ENCODE measurements around the gene NPFF.

The NPFF gene

GRCh38 chr12:53464685-53465418 is 42.4 kb downstream of the NPFF start:
- peaks cover 52% of the 10 kb centered on the region for H4K20me1 ChIP-seq (ENCODE audit: insufficient read depth)
- no peaks in the 10 kb centered on the region for H3K27me3 ChIP-seq (ENCODE audit: insufficient read depth, low read depth)
- H3K4me1 ChIP-seq (ENCODE audit: low read depth, poor library complexity, severe bottlenecking) = peaks cover 100% of the 10 kb centered on the region
- H3K79me2 ChIP-seq (ENCODE audit: insufficient read depth, low read depth) = peaks cover 97% of the 10 kb centered on the region
- peak overlapping the region; percentile 77 for H3K4me2 ChIP-seq
- no peak overlapping the region for H2AFZ ChIP-seq (ENCODE audit: low read depth)
- H3K9ac ChIP-seq = no peak overlapping the region; the same call in 1 of the 2 replicates
- H3K4me3 ChIP-seq (IDR thresholded peaks at IDR 0.05; ENCODE audit: insufficient read depth, low read depth, low read length) = no peak overlapping the region
- peaks cover 91% of the 10 kb centered on the region for H3K36me3 ChIP-seq (ENCODE audit: insufficient read depth)
- peak overlapping the region; percentile 59 for H3K27ac ChIP-seq
- TF ChIP-seq CTCF (conservative IDR thresholded peaks at IDR 0.05; ENCODE audit: low read depth, low read length) = no peak

DNA sequence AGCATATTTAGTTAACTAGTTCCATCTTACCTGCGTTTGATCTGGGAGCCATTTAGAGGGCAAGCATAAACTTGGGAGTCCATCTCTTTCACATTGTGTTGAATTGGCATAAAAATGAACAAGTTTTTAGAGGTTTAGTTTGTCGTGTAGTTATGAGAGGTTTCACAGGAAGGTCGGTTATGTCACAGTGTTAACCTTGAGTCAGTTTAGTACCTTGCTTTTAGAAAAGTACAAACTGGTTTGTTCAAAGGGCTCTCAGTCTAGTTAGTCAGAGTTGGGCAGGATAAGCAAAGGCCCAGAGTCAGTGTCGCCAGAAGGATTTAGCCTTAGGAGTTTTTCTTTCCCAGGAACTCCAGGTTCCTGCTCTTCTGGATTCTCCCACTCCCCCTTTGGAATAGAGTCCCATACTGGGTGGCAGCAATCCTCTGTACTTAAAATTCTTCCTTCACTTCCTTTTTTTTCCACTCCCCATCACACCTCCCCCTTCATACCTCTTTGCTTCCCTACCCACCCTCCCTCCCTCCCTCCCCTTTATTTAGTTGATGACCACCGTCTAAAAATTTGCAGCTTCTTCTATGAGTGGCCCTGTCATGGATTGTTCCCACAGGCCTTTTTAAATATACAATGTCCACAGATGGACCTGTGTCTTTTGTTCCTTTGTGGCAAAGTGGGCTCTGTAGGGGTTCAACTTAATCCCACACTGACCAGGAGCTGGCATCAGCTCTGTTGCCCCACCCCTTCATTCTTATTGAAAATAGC is 43.3 kb downstream of the NPFF start:
- Histone ChIP-seq H2AFZ (ENCODE audit: low read depth) (no peak overlapping the region), H3K9ac (peak overlapping the region; percentile 9; the same call in 1 of the 2 replicates), H3K36me3 (ENCODE audit: insufficient read depth) (peaks cover 96% of the 10 kb centered on the region), H3K27ac (peak overlapping the region; percentile 59; the same call in 1 of the 2 replicates), H4K20me1 (ENCODE audit: insufficient read depth) (peaks cover 55% of the 10 kb centered on the region), H3K4me2 (peak overlapping the region; percentile 93), H3K27me3 (ENCODE audit: insufficient read depth, low read depth) (no peaks in the 10 kb centered on the region), H3K4me1 (ENCODE audit: low read depth, poor library complexity, severe bottlenecking) (peaks cover 100% of the 10 kb centered on the region), H3K79me2 (ENCODE audit: insufficient read depth, low read depth) (peaks cover 98% of the 10 kb centered on the region), H3K4me3 (IDR thresholded peaks at IDR 0.05; ENCODE audit: insufficient read depth, low read depth, low read length) (no peak overlapping the region)
- TF ChIP-seq CTCF (conservative IDR thresholded peaks at IDR 0.05; ENCODE audit: low read depth, low read length) = no peak

- Histone ChIP-seq H3K4me2 (peak overlapping the region; percentile 93), H3K79me2 (ENCODE audit: insufficient read depth, low read depth) (peaks cover 98% of the 10 kb centered on the region), H4K20me1 (ENCODE audit: insufficient read depth) (peaks cover 61% of the 10 kb centered on the region), H2AFZ (ENCODE audit: low read depth) (no peak overlapping the region), H3K36me3 (ENCODE audit: insufficient read depth) (peaks cover 96% of the 10 kb centered on the region), H3K9ac (peak overlapping the region; percentile 9; the same call in 1 of the 2 replicates), H3K27ac (peak overlapping the region; percentile 37), H3K4me1 (ENCODE audit: low read depth, poor library complexity, severe bottlenecking) (peaks cover 100% of the 10 kb centered on the region), H3K4me3 (IDR thresholded peaks at IDR 0.05; ENCODE audit: insufficient read depth, low read depth, low read length) (no peak overlapping the region), H3K27me3 (ENCODE audit: insufficient read depth, low read depth) (no peaks in the 10 kb centered on the region)
- no peak for TF ChIP-seq CTCF (conservative IDR thresholded peaks at IDR 0.05; ENCODE audit: low read depth, low read length)
These were observed 44.3 kb downstream of the NPFF start for GRCh38 chr12:53462935-53463334.

DNA sequence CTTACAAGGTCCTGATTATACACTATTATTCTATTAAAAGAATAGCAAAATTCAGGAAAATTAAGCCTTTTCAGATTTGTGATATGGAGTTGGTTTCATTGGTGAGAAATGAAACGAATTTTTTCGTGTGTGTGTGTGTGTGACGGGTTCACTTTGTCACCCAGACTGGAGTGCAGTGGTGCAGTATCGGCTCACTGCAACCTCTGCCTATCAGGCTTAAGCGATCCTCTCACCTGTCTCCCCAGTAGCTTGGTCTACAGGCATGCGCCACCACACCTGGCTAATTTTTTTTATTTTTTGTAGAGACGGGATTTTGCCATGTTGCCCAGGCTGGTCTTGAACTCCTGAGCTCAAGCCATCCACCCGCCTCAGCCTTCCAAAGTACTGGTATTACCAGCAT is 45.7 kb downstream of the NPFF start:
- H3K9ac ChIP-seq = no peak overlapping the region; the same call in 1 of the 2 replicates
- H2AFZ ChIP-seq (ENCODE audit: low read depth) = no peak overlapping the region
- no peak overlapping the region for H3K4me3 ChIP-seq (IDR thresholded peaks at IDR 0.05; ENCODE audit: insufficient read depth, low read depth, low read length)
- H4K20me1 ChIP-seq (ENCODE audit: insufficient read depth) = peaks cover 73% of the 10 kb centered on the region
- H3K79me2 ChIP-seq (ENCODE audit: insufficient read depth, low read depth) = peaks cover 99% of the 10 kb centered on the region
- H3K4me1 ChIP-seq (ENCODE audit: low read depth, poor library complexity, severe bottlenecking) = peaks cover 100% of the 10 kb centered on the region
- peak overlapping the region; percentile 37 for H3K27ac ChIP-seq
- peak overlapping the region; percentile 93 for H3K4me2 ChIP-seq
- TF ChIP-seq CTCF (conservative IDR thresholded peaks at IDR 0.05; ENCODE audit: low read depth, low read length) = no peak
- H3K36me3 ChIP-seq (ENCODE audit: insufficient read depth) = peaks cover 96% of the 10 kb centered on the region
- no peaks in the 10 kb centered on the region for H3K27me3 ChIP-seq (ENCODE audit: insufficient read depth, low read depth)
